Gastroesophageal sphincter (tissue), 4 donors: ENCODE results near the gene RERE. TPM values are rescaled to one million over a fixed set of nuclear protein-coding genes. Genes with fewer than 3 reads are reported as not detected.

Experiments used
- ATAC-seq: fragments of 150-250 bp; one replicate; pipeline ENCODE4 v1.9.1; 2016; ENCODE audit warnings: mild to moderate bottlenecking, moderate library complexity
- H3K27ac ChIP-seq, 4 donors: fragments of 200-600 bp; sonication (generic) in 3 of 4; 1 replicate in 3 of 4; 2 replicates in 1 of 4; pipeline ENCODE4 v1.5.1; 2016 to 2019
- H3K27me3 ChIP-seq: fragments of 200-600 bp; sonication (generic); one replicate; pipeline ENCODE4 v1.5.1; 2019
- H3K36me3 ChIP-seq, 2 donors: fragments of 200-600 bp; sonication (generic); one replicate each; pipeline ENCODE4 v1.5.1; 2019; ENCODE audit warnings: control low read depth in 1 of 2
- H3K4me1 ChIP-seq, 3 donors: fragments of 200-600 bp; sonication (generic); 1 replicate in 2 of 3; 2 replicates in 1 of 3; pipeline ENCODE4 v1.5.1; 2016 to 2019; ENCODE audit warnings: control low read depth in 2 of 3
- H3K4me3 ChIP-seq, 2 donors: fragments of 200-600 bp; sonication (generic); one replicate each; pipeline ENCODE4 v1.5.1; 2019; ENCODE audit warnings: mild to moderate bottlenecking in 1 of 2, moderate library complexity in 1 of 2
- H3K9me3 ChIP-seq, 3 donors: fragments of 200-600 bp; sonication (generic); one replicate each; pipeline ENCODE4 v1.5.1; 2017 to 2019; ENCODE audit warnings: control low read depth in 2 of 3
- EP300 ChIP-seq: sonication (generic); formaldehyde crosslinking; IDR thresholded peaks from one replicate; pipeline ENCODE4 v1.6.1; 2017; ENCODE audit warnings: antibody characterized with exemption, mild to moderate bottlenecking
- POLR2A ChIP-seq, 2 donors: fragments of 450-650 bp; IDR thresholded peaks; one replicate each; pipeline ENCODE4 v1.6.1; 2017; ENCODE audit warnings: antibody characterized with exemption in 2 of 2, mild to moderate bottlenecking in 2 of 2, moderate library complexity in 1 of 2
- POLR2AphosphoS5 ChIP-seq: sonication (generic); formaldehyde crosslinking; IDR thresholded peaks from one replicate; pipeline ENCODE4 v1.6.1; 2017; ENCODE audit warnings: antibody characterized with exemption
- WGBS, 2 donors: methylation state at CpG; one replicate each; pipeline ENCODE4 v1.1.5; 2018; ENCODE audit warnings: low coverage in 1 of 2; 5-methylcytosine and 5-hydroxymethylcytosine counted together
- total RNA-seq, 4 donors: library from RNA; depleted of rRNA; stranded (reverse); fragments of >200 nt; gene quantifications; one replicate each; pipeline ENCODE4 v1.1.0, GENCODE V29; 2016
- TF ChIP-seq, protein P1 (sequence below), 4 experiments: fragments of 200-600 bp in 2 of 4; fragments of 450-650 bp in 2 of 4; sonication (generic) in 1 of 4; IDR thresholded peaks; one replicate each; pipeline ENCODE4 v1.5.1; 2017 to 2019; ENCODE audit warnings: antibody characterized with exemption in 4 of 4, mild to moderate bottlenecking in 2 of 4, moderate library complexity in 2 of 4

RERE gene
- total RNA-seq, 4 donors from 2014 or later = 112 to 212 (median 139) TPM

DNA sequence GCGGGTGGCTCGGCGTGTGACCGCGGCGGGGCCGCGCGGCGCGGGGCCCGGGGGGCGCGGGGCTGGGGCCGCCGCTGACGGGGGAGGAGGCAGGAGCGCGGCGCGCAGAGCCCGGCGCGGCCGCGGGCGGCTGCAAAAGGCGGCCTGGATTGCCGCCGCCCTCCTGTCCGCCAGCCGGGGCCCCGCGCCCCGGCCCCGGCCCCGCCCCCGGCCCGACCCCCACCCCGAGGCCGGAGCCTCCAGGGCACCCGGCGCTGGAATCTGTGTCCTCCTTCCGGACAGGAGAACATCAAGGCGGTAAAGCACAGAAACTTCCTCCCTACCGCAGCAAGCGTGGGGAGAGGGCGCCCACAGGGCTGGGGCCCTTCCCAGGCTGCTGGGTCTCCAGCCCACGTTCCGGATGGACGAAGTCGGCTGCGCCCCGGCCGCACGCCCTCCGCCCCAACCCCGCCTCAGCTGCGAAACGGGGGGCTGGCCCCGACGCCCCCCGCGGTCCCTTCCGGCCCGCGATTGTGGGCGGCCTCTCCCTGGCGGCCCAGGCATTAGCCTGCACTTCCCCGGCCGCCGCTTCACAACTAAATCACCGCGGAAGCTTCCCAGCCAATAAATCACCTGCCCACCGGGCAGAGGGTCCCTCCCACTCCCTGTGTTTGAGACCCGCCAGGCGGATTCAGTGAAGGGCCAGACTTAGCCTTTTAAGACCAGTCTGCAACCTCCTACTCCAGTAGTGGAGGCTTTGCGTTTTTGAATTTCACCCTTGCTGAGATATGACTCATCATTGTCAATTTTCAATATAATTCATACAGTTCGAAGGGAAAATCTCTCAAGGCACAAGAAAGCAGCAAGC lies 393.5 kb downstream of the RERE start:
- no peaks in the 10 kb centered on the region for H3K27me3 ChIP-seq
- H3K27ac ChIP-seq = peak overlapping the region; percentile 97 to 100 (median 98)
- peaks cover 6 to 57% (median 19%) of the 10 kb centered on the region in 3 donors for H3K4me1 ChIP-seq
- peak; percentile 64 for ATAC-seq
- H3K9me3 ChIP-seq = no peaks in the 10 kb centered on the region
- TF ChIP-seq POLR2A (IDR thresholded peaks at IDR 0.05) (peak; percentile 42 to 57), EP300 (no peak), POLR2AphosphoS5 (peak; percentile 50)
- TF ChIP-seq, protein P1, sequence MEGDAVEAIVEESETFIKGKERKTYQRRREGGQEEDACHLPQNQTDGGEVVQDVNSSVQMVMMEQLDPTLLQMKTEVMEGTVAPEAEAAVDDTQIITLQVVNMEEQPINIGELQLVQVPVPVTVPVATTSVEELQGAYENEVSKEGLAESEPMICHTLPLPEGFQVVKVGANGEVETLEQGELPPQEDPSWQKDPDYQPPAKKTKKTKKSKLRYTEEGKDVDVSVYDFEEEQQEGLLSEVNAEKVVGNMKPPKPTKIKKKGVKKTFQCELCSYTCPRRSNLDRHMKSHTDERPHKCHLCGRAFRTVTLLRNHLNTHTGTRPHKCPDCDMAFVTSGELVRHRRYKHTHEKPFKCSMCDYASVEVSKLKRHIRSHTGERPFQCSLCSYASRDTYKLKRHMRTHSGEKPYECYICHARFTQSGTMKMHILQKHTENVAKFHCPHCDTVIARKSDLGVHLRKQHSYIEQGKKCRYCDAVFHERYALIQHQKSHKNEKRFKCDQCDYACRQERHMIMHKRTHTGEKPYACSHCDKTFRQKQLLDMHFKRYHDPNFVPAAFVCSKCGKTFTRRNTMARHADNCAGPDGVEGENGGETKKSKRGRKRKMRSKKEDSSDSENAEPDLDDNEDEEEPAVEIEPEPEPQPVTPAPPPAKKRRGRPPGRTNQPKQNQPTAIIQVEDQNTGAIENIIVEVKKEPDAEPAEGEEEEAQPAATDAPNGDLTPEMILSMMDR (IDR thresholded peaks at IDR 0.05) = peak in 3 of 4 experiments; percentile 38 to 59 (median 39)
- H3K36me3 ChIP-seq = no peaks in the 10 kb centered on the region
- peak overlapping the region; percentile 74 to 97 for H3K4me3 ChIP-seq
- WGBS, 2 donors = 0% methylated on average over 6 of the region's 79 CpGs; no CpG with 5 or more reads in 1 of the 2 donors

DNA sequence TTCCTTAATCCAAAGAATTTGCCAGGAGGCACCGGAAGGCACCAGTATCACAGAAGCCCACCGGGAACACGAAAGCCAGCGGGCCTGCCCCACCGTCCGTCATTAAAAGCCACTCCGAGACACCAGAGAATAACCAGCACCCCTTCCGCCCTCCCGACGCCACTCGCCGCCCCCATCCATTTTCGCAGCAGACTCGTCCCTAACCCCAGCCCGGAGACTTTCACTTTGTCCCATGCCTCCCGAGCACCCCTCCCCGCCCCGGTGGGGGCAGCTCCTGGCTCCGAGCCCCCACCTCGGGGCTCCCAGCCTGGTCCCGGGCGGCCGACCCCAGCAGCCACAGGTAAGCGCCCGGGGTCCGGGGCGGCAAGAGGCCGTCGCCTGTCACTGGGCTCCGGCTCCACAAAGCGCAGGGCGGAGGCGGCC lies 394.2 kb downstream of the RERE start:
- H3K36me3 ChIP-seq = peaks cover 0 to 6% of the 10 kb centered on the region in 2 donors
- whole genome bisulfite sequencing, 2 donors = 0% methylated on average over 1 of the region's 33 CpGs; no CpG with 5 or more reads in 1 of the 2 donors
- TF ChIP-seq POLR2AphosphoS5 (no peak), POLR2A (IDR thresholded peaks at IDR 0.05) (peak; percentile 33 to 45)
- TF ChIP-seq, protein P1 (IDR thresholded peaks at IDR 0.05) = no peak

DNA sequence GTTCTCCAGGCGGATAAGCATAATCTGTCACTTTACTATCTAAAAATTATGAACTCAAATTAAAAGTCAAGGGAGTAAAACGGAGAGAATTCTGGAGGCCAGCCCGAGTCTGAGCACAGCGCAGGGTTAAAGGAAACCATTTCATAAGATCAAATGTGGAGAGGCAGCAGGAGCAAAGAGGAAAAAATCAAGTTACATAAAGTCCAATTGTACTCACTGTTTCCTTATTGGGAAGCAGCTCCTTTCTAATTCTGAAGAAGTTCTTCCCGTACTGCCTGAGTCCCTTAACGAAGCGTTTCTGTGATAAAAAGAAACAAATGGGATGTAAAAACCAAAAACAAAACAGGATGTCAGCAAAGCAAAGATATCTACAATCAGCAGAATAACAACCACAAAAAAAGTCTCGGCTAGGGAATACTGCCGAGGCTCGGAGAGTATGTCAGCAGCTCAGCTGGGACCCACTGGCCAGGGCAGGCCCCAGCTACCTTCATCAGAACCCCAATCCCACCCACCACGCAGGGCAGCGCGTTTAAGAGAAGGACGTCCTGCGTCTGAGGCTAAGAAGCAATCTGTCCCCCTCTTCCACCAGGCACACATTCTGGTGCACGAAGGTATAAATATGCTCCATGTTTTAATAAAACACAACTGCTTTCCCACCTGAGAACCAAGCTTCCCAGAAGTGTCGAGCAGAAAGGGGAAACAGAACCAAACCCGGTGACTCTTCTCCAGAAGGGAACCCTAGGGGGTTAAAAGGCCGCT lies 394.8 kb downstream of the RERE start:
- Histone ChIP-seq H3K27me3 (no peaks in the 10 kb centered on the region), H3K27ac (peak overlapping the region; percentile 97 to 100 (median 98)), H3K36me3 (peaks cover 0 to 12% of the 10 kb centered on the region in 2 donors), H3K9me3 (no peaks in the 10 kb centered on the region), H3K4me1 (peaks cover 16 to 57% (median 32%) of the 10 kb centered on the region in 3 donors), H3K4me3 (peak overlapping the region; percentile 74 to 97)
- peak; percentile 32 for ATAC-seq
- 1% methylated on average over 11 to 14 of the region's 19 CpGs for WGBS, 2 donors
- TF ChIP-seq EP300 (no peak), POLR2A (IDR thresholded peaks at IDR 0.05) (peak in 1 of 2 donors; percentile 12), POLR2AphosphoS5 (peak; percentile 62)

More for the DNA sequence above, 394.2 kb downstream of the RERE start:
- H3K4me1 ChIP-seq = peaks cover 10 to 57% (median 26%) of the 10 kb centered on the region in 3 donors
- no peaks in the 10 kb centered on the region for H3K9me3 ChIP-seq
- peak overlapping the region; percentile 97 to 100 (median 98) for H3K27ac ChIP-seq
- no peak for ATAC-seq
- no peaks in the 10 kb centered on the region for H3K27me3 ChIP-seq
- H3K4me3 ChIP-seq = peak overlapping the region; percentile 74 to 97

DNA sequence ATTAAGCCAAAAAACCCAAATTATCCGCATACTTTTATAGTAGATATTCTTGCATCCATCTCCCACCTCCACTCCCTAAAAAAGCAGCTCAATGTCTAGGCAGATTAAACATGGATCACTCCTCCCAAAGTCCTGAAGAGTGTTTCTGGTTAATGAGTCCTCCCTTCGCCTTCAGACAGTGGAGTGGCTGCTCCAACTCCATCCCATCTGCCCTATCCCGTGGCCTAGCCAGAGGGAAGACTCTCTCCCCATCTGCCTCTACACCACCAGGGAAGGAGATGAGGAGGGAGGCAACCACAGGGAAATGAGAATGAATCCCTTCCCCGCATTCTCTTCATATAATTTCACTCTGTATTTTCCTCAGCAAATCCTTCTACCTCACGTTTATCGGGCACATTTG lies 395.7 kb downstream of the RERE start:
- Histone ChIP-seq H3K27me3 (no peaks in the 10 kb centered on the region), H3K36me3 (peaks cover 0 to 16% of the 10 kb centered on the region in 2 donors), H3K4me3 (peak overlapping the region; percentile 74 to 97), H3K27ac (peak overlapping the region; percentile 97 to 100 (median 98)), H3K4me1 (peaks cover 21 to 66% (median 37%) of the 10 kb centered on the region in 3 donors), H3K9me3 (no peaks in the 10 kb centered on the region)
- ATAC-seq = no peak
- WGBS, 2 donors = 15 to 19% methylated on average over 4 to 6 of the region's 6 CpGs
- TF ChIP-seq, protein P1 (IDR thresholded peaks at IDR 0.05) = peak in 1 of 4 experiments; percentile 6
- TF ChIP-seq POLR2AphosphoS5 (no peak), POLR2A (IDR thresholded peaks at IDR 0.05) (no peak)

DNA sequence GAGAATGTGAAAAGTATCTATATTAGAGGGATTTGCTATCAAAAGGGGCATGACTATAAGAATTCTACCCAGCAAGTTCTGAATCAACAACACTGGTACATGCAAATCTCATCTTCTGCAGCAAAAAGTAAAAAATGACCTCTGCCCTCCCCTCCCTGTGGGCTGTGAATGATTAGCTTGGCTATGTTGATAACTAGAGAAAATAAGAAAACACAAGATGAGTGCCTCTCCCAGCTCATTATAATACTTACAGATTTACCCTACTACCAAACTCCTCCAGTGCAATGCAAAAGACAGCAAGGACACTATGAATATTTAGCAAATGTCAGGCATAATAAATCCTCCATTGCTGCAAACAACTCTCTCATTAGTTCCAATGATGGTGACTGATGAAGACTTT lies 397.1 kb downstream of the RERE start:
- peaks cover 23 to 73% (median 44%) of the 10 kb centered on the region in 3 donors for H3K4me1 ChIP-seq
- peak overlapping the region; percentile 74 to 97 for H3K4me3 ChIP-seq
- no peaks in the 10 kb centered on the region for H3K9me3 ChIP-seq
- ATAC-seq = no peak
- no peaks in the 10 kb centered on the region for H3K27me3 ChIP-seq
- TF ChIP-seq, protein P1 (IDR thresholded peaks at IDR 0.05) = no peak
- TF ChIP-seq POLR2AphosphoS5 = no peak
- TF ChIP-seq POLR2A (IDR thresholded peaks at IDR 0.05) = no peak
- TF ChIP-seq EP300 = no peak
- H3K36me3 ChIP-seq = peaks cover 0 to 26% of the 10 kb centered on the region in 2 donors
- H3K27ac ChIP-seq = peak overlapping the region; percentile 97 to 100 (median 98)
